IPS-NIHi7 (cell line): Measurements from ENCODE around the gene LTBP1.
"Not testable (repeated sequence)": the region's sequence is repeated elsewhere in the genome, so short reads cannot be mapped to it uniquely, and the experiment has no call there.

ENCODE experiments used
- DNase-seq: peaks from one replicate; pipeline ENCODE4 v3.0.0; 2012; ENCODE audit warnings: mixed read lengths; ENCODE audit errors: extremely low spot score

The LTBP1 gene, protein sequence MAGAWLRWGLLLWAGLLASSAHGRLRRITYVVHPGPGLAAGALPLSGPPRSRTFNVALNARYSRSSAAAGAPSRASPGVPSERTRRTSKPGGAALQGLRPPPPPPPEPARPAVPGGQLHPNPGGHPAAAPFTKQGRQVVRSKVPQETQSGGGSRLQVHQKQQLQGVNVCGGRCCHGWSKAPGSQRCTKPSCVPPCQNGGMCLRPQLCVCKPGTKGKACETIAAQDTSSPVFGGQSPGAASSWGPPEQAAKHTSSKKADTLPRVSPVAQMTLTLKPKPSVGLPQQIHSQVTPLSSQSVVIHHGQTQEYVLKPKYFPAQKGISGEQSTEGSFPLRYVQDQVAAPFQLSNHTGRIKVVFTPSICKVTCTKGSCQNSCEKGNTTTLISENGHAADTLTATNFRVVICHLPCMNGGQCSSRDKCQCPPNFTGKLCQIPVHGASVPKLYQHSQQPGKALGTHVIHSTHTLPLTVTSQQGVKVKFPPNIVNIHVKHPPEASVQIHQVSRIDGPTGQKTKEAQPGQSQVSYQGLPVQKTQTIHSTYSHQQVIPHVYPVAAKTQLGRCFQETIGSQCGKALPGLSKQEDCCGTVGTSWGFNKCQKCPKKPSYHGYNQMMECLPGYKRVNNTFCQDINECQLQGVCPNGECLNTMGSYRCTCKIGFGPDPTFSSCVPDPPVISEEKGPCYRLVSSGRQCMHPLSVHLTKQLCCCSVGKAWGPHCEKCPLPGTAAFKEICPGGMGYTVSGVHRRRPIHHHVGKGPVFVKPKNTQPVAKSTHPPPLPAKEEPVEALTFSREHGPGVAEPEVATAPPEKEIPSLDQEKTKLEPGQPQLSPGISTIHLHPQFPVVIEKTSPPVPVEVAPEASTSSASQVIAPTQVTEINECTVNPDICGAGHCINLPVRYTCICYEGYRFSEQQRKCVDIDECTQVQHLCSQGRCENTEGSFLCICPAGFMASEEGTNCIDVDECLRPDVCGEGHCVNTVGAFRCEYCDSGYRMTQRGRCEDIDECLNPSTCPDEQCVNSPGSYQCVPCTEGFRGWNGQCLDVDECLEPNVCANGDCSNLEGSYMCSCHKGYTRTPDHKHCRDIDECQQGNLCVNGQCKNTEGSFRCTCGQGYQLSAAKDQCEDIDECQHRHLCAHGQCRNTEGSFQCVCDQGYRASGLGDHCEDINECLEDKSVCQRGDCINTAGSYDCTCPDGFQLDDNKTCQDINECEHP (N-terminal part only)

DNA sequence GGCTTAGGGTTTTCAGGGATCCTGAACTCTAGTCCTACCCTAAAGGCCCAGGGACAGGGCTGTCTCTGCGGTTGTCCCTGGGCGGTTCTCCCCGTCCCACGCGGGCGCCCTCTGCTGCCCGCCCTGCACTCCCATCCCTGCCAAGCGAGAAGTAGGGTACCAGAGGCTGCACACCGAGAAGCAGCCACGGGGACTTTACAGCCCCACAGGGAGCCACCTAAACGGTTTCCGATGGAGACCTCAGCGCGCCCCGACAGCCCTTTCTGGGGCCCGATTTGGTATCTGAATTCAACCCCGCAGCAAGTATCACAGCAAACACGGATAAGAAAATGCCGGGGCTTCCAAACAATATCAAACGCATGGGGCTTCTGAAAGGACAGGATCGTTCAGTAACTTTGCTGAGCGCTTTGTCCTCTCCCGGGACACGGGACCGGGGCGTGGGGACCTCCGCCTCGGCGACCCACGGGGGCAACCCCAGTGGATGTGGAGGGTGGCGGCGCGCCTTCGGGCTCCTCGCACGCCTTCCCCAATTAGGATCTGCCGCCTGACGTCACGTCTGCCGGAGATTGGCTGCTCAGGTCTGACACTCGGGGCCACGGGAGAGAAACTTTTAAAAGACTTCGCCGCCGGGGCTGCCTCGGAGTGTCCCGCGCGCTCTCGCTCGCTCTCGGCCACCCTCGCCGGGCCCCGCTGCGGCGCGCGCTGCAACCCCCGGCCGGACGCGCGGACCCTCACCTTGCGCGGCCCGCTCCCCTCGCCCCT lies at the start of gene LTBP1:
TSS of gene LTBP1 (plus strand) at position 640 of the 762 bp plus-strand sequence. CDS start 372 bp downstream, outside the sequence.
- peak; percentile 81 for DNase-seq

DNA sequence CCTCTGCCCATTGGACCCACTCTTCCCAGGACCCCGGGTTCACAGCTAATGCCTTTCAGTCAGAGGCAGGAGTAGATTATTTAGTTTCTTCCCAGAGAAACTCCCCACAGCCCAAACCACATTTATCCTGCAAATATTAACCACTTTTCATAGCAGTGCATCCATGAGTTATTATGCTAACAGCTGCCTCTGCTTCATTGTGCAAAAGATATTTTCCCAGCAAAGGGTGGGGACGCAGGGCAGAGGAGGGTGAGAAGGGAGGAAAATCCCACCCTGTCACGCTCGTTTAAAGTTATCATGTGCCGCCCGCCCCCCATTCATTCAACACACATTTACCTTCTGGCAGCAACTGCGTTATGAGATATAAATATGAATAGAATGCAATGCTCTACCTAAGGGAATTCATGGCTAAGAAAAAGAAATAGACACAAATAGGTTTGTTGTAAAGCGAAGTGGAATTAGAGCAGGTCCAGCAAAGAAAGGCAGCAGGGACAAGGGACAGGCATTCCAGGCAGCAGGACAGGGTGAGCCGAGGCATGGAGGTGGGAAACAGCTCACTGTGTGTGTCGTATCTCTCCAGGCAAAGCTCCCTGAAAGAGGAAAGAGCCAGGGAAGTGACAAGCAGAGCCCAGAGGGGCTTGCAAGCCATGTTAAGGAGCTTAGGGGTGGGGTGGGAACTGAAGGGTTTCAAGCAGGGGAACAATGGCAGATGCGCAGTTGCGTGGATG lies 46.3 kb upstream of the LTBP1 start:
- no peak for DNase-seq

DNA sequence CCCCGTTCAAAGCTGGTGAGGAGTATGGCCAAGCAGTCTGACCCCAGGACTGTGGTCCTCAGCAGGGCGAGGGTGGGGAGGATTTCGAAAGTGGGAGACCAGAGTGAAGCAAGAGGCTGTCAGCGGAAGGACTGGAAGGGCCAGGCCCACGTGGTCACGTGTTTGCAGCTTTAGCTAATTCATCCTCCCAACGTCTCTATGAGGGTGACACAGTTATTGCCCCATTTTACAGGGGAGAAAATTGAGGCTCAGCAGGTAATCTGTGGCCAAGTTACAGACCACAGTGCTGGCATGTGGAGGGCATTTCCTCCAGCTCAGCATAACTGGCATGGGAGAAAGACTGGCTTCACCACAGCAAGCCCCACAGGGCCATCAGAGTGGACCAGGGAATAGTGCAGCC lies 45.4 kb upstream of the LTBP1 start:
- no peak for DNase-seq

DNA sequence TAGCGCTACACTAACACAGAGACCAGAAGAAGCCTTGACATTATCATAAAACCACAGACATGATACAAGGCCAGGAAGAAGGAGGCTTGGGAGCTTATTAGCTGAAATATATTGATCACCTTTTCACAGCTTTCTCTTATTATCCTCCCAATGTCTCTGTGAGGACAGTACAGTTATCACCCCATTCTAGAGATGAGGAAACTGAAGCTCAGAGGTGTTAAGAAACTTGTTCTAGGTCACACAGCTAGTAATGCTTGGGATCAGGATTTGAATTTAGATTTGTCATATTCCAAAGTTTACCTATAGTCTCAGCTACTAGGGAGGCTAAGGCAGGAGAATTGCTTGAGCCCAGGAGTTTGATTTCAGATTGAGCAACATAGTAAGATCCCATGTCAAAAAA lies 44.6 kb upstream of the LTBP1 start:
- no peak for DNase-seq

DNA sequence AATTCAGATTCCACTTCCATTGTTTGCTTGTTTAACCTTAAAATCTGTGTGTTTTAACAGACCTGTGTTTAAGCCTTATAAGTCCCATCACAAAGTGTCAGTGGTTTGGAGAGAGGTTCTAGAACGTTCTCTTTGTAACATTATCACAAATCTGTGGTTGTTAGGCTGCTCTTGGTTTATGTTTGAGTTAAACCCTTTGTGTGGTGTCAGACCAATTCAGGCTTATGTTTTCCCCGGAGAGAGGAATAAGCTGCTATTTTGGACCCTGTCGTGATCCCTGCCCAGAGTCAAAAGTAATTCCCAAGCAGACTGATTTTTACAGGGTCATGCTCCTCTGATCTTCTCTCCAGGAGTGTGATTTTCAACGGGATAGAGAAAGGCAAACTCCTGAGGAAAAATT lies 43.8 kb upstream of the LTBP1 start:
- no peak for DNase-seq

DNA sequence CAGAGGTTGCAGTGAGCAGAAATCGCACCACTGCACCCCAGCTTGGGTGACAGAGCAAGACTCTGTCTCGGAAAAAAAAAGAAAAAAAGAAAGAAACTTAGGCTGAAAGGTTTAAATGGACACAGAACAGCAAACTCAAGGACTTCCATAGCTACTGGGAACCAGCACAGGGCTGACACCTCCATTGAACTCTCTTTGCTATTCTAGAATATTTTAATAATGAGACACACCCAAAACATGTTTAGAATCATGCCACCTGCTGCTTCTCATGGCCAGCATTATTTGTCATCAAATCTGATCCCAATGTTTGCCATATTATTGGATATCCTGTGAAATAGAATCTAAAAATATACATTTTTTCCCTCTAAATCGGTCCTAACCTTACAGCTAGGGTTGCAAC lies 42.7 kb upstream of the LTBP1 start:
- no peak for DNase-seq

DNA sequence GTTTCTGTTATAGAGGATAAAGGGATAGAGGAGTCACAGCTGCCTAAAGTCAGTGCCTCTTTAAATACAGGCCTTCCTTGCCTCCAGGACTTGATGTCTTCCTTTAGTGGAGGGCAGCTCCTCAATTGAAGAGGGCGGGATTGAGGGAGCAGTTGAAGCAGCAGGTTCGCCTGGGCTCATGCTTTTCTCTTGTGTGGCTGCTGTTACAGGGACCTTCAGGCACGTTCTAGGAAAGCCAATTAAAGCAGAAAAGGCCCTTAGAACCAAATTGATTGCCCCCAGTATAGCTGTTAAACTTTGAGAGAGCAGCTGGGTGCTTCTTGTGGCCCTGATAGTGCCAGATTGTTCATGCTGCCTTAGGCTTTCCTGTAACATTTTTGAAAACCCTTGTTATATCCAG lies 42.0 kb upstream of the LTBP1 start:
- DNase-seq: no peak

DNA sequence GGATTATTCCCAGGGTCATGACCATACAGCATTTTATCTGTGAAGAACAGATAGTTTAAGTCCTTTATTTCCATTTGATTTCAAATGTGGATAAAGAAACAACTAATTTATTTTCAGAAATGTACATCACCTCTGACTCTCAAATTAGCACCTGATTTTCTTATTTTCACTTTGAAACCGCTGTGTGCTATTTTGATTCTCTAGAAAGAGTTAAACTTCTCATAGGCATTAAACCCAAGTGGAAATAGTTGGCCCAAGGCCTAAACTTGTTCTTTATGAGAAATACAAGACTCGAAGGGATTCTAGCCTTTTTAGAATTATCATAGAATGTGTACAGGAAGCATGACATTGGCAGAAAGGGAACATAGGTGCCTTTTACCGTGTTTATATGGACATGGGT lies 41.5 kb upstream of the LTBP1 start:
- no peak for DNase-seq

DNA sequence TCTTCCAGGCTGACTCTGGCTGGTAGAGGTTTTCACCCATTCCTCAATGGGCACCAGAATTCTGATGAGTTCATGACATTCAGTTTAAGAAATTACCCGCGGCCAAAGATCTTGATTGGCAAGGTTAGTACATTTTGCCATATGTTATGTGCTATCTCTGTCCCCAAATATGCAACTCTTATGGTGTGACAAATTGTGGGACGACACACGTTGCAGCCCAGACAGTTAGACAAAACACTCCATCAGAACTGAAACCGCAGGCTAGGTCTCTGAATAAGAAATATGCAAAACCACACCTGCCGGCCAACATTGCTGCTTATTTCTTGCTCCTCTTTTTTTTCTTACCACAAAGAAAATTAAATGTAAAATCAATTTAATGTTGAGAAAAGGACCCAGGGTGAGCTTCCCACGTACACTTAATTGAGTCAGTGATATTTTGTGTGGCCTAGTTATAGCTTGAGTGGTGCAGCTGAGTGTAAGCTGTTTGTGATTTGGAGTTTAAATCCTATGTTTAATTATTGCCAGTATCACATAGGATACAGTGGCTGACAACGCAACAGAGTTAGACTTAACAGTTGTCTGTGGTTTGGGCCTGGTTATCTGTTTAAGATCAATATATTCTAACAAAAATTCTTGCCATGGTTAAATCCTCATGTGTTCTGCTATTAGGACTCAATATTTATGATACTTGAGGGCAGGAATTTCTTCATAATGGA lies 35.7 kb upstream of the LTBP1 start:
- DNase-seq: no peak

DNA sequence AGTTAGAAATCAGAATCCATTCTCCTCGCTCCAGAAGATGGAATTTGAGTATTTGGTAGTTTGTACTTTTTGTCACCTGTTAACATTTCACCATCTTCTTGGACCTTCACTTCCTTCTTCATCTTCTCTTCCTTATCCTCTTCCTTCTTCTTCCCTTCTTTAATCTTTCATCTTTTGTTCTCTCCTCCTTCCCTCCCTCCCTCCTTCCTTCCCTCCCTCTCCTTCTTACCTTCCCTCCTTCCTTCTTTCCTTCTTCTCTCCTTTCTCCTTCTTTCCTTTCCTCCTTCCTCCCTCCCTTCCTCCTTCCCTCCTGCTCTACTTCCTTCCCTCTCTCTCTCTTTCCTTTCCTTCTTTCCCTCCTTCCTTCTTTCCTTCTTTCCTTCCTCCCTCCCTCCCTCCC lies 31.1 kb upstream of the LTBP1 start:
- DNase-seq: no peak

DNA sequence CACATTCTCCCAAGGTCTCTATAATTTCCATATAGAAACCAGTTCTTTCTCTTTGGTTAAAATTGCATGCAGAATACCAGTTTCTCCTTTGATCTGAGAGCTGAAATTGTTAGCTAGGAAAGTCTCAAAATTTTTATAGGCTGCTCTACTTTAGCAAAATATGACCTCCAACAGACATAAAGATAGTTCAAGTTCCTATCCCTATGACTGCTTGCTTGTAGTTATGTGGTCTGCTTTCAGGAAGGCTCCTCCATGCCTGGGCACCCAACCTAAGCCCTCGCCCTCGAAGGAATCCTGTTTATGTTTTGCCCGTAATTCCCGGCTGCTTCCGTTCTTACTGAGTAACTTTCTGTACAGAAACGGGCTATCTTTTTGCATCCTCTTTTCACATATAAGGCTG lies 28.0 kb upstream of the LTBP1 start:
- DNase-seq: no peak

DNA sequence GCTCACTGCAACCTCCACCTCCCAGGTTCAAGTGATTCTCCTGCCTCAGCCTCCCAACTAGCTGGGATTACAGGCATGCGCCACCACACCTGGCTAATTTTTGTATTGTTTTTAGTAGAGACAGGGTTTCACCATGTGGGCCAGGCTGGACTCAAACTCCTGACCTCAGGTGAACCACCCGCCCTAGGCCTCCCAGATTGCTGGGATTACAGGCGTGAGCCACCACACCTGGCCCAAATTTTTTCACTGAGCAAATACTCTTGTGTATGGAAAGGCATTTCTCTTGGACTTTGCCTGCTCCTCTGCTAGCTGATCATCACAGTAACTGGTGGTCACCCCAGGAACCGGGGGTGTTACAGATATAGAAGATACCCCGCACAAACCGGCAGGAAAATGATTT lies 26.9 kb upstream of the LTBP1 start:
- not testable (repeated sequence) for DNase-seq

DNA sequence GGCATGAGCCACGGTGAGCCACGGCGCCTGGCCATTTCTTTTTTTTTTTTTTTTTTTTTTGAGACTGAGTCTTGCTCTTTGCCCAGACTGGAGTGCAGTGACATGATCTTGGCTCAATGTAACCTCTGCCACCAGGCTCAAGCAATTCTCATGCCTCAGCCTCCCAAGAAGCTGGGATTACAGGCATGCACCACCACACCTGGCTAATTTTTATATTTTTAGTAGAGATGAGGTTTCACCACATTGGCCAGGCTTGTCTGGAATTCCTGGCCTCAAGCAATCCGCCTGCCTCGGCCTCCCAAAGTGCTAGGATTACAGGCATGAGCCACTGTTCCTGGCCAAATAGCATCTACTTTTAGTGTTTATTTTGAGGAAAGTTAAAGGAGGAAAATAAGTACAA lies 25.3 kb upstream of the LTBP1 start:
- DNase-seq: not testable (repeated sequence)

DNA sequence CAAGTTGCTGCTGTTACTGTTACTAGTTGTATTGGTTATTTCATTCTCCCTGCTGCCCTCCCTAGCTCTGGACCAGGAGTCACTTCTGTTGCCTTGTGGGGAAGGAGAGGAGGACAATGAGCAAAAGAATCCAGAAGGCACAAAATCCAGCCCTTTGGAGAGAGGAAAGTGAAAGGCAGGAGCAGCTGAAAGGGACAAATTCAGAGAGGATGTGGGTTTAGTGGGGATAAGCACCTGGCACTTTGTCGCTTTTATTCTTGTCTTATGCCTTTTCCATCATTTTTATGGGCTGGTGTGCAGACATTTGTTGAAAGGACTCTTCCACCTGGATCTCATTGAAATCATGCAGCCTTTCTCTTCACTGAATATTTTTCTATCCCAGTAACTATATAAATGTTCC lies 24.3 kb upstream of the LTBP1 start:
- DNase-seq: no peak

DNA sequence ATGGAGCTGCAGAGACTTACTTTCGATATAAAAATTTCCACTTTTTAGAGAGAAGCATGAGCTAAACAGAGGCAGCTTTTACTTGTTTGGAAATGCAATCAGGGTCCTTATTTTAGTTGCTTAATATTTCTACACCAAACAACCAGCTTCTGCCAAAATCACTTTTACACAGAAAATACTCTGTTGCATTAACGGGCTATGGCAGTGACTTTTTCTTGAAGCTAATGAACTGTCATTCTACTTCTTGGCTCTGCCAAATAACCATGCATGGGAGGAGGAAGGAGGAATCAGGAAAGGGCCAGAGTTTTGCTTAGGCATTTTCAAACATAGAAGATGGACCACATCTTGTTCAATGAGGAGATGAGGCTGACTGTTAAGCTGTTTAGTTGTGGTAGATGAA lies 23.6 kb upstream of the LTBP1 start:
- no peak for DNase-seq

DNA sequence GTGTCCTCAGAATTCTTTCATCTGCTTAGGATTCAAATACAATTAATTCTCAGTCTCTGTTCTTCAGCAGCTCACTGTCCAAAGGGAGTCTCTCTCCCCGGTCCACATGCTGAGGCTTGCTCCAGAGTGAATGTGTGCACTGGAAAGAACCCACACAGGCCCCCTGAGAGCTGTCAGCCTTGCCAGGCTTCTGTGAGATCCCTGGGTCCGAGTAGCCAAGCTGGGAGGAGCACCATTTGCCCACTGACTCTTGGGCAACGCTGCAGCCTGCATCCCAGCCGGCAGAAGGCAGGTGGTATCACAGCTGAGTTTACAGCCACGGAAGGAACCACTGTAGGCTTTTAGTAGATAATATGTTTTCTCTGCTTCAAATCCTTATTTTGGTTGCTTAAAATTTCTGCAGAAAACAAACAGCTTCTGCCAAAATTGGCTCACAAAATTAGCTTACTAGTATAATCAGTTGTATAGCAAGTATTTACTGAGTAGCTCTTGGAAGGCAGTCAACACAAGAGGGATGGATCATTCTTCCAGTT lies 21.4 kb upstream of the LTBP1 start:
- DNase-seq: no peak

DNA sequence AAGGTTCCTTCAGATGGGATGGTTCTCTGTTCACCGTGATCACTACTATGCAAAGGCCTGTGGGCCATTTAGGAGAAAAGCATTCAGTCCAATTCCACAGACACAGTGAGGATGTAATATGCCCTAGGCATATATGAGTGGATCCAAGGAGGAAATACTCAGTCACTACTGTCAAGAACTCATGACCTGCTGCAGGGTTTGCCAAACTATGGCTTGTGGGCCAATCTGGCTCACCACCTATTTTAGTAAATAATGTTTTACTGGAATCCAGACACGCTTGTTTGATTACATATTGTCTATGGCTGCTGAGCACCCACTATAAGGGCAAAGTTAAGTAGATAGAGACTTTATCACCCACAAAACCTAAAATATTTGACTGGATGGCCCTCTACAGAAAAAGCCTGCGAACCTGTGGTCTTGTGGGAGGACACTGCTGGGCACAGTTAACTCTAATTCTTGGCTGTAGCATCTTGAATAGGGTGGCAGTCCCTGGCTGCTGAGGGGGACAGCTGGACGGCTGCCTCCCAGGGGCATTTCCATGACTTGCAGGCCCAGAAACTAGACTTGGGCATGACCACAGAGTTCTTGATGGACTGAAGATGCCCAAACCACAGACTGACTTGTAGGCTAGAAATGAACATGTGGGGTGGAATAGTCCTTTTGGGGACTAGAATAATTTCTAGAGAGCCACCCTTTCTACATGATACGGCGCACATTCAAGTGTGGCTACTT lies 20.6 kb upstream of the LTBP1 start:
- DNase-seq: no peak

DNA sequence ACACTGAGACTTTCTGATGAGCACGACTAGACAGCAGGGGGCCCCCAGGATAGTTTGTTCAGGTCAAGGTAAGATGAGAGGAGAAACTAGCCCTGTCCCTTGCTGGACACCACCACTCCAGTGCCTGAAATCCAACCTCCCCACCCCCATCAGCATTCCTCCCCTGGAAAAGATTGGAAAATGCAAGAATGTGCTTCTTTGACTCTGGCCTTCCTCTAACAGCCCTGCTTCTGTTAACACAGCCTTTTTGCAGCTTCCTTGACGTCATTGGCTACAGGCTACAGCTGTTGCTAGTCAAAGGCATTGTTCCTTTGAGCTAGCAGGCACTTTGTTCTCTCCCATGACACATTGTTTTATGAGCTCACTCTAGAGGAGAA lies 20.1 kb upstream of the LTBP1 start:
- peak; percentile 26 for DNase-seq

DNA sequence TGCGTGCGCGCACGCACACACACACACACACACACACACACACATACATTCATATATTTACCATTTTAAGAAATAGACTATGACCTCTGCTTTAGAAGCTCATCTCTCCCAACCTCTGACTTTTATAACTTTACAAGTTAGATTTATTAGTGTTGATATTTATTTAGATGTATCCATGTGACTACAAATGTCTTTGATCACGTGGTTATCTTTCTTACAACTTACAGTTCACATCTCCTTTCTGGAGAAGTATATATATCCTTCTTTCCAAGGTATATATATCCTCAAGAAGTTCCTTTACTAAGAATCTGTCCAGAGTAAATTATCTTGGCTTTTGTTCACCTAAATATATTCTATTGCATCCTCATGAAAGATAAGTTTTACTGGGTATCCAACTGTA lies 16.3 kb upstream of the LTBP1 start:
- no peak for DNase-seq
